GM12878 (cell line): Measurements from ENCODE around the gene CFAP45. TPM values are rescaled to one million over a fixed set of nuclear protein-coding genes. Genes with fewer than 3 reads are reported as not detected.

ENCODE experiments used
- ATAC-seq: fragments of 200-7000 bp; cut with Tn5 transposase; 3 replicates; pipeline ENCODE4 v1.9.1; 2020; ENCODE audit warnings: mild to moderate bottlenecking, moderate library complexity
- BruUV-seq: library from RNA; stranded (reverse); fragments of 400-500 nt; replicated peaks from 2 replicates; lab custom pipeline; 2021; lab: Mats Ljungman, UMichigan
- CTCF ChIA-PET: fragments of 300-600 bp; sonication (Branson Sonifier 250); formaldehyde crosslinking; extraction: SDS; loops from one replicate; lab custom pipeline; 2021; ENCODE audit warnings: inconsistent platforms; lab: Yijun Ruan, JAX
- POLR2A ChIA-PET: fragments of 350-600 bp; formaldehyde crosslinking; extraction: SDS; loops from one replicate; lab custom pipeline; 2021; ENCODE audit warnings: inconsistent platforms; lab: Charles Lee
- RAD21 ChIA-PET: fragments of 300-600 bp; sonication (Branson Sonifier 250); formaldehyde crosslinking; loops from one replicate; lab custom pipeline; 2023; ENCODE audit warnings: antibody characterized with exemption; ENCODE audit not compliant: unreplicated experiment; lab: Charles Lee
- SMC1A ChIA-PET: fragments of 300-600 bp; sonication (Branson Sonifier 250); formaldehyde crosslinking; loops from one replicate; lab custom pipeline; 2023; ENCODE audit not compliant: unreplicated experiment, uncharacterized antibody; lab: Charles Lee
- DNase-seq: peaks from one replicate; pipeline ENCODE4 v3.0.0-alpha.2; 2011; ENCODE audit warnings: low read depth, low spot score
- FAIRE-seq: peaks from 3 replicates; lab custom pipeline; 2011; peaks lifted over from hg19 to GRCh38; lab: Jason Lieb, UNC
- H2AFZ ChIP-seq: 2 replicates; pipeline ENCODE4 v1.6.0; 2011; ENCODE audit warnings: low read depth, low read length, control low read depth; ENCODE audit not compliant: control insufficient read depth
- H3K27ac ChIP-seq: 2 replicates; pipeline ENCODE4 v1.5.1; 2011; ENCODE audit warnings: control low read depth; ENCODE audit not compliant: control insufficient read depth, insufficient read depth
- H3K27me3 ChIP-seq, 2 experiments: replicated peaks in 1 of 2; 2 replicates each; pipeline versions ENCODE4 v1.6.0 to v1.6.1; 2011; ENCODE audit warnings: low read length in 1 of 2; ENCODE audit not compliant: control insufficient read depth in 2 of 2, insufficient read depth in 2 of 2
- H3K36me3 ChIP-seq, 2 experiments: 2 replicates each; pipeline ENCODE4 v1.5.1; 2011; ENCODE audit warnings: low read length in 1 of 2; ENCODE audit not compliant: control insufficient read depth in 2 of 2, insufficient read depth in 2 of 2
- H3K4me1 ChIP-seq: 2 replicates; pipeline ENCODE4 v1.6.1; 2011; ENCODE audit warnings: mild to moderate bottlenecking, low read length, moderate library complexity, mixed read lengths; ENCODE audit not compliant: control insufficient read depth, insufficient read depth
- H3K4me2 ChIP-seq: 2 replicates; pipeline ENCODE4 v1.6.0; 2011; ENCODE audit warnings: control low read depth; ENCODE audit not compliant: control insufficient read depth, insufficient read depth
- H3K4me3 ChIP-seq: fragments of 200-600 bp; sonication (generic); 2 replicates; pipeline ENCODE4 v1.5.1; 2016
- H3K79me2 ChIP-seq: 2 replicates; pipeline ENCODE4 v1.6.0; 2011; ENCODE audit warnings: low read length; ENCODE audit not compliant: control insufficient read depth, insufficient read depth
- H3K9ac ChIP-seq: 2 replicates; pipeline ENCODE4 v1.8.0; 2011; ENCODE audit warnings: low read length, control low read depth, mixed read lengths; ENCODE audit not compliant: control insufficient read depth, insufficient read depth
- H3K9me3 ChIP-seq: replicated peaks from 3 replicates; pipeline ENCODE4 v1.5.1; 2011; ENCODE audit warnings: mild to moderate bottlenecking, low read length; ENCODE audit not compliant: control insufficient read depth, insufficient read depth
- H4K20me1 ChIP-seq: 2 replicates; pipeline ENCODE4 v1.6.0; 2011; ENCODE audit not compliant: control insufficient read depth, insufficient read depth
- DPF2 ChIP-seq: fragments of 450-650 bp; IDR thresholded peaks from 2 replicates; pipeline ENCODE4 v1.6.1; 2017; ENCODE audit warnings: mild to moderate bottlenecking
- ESRRA ChIP-seq: IDR thresholded peaks from 2 replicates; pipeline ENCODE4 v1.6.1; 2012; ENCODE audit warnings: mild to moderate bottlenecking, low read length, improper control_type of control experiment
- IRF3 ChIP-seq: fragments of 450-650 bp; IDR thresholded peaks from 2 replicates; pipeline ENCODE4 v1.6.1; 2014; ENCODE audit warnings: mild to moderate bottlenecking
- IRF4 ChIP-seq: IDR thresholded peaks from 2 replicates; pipeline ENCODE4 v1.6.1; 2011; ENCODE audit warnings: low read depth, low read length
- MAX ChIP-seq: IDR thresholded peaks from 2 replicates; pipeline ENCODE4 v1.6.1; 2012; ENCODE audit warnings: low read depth, low read length, improper control_type of control experiment
- POLR2A ChIP-seq: IDR thresholded peaks from 2 replicates; pipeline ENCODE4 v1.6.1; 2011; ENCODE audit warnings: low read depth, mild to moderate bottlenecking, low read length
- RAD51 ChIP-seq: fragments of 450-650 bp; IDR thresholded peaks from 2 replicates; pipeline ENCODE4 v1.6.1; 2016; ENCODE audit warnings: moderate library complexity, mild to moderate bottlenecking, inconsistent platforms
- SMAD5 ChIP-seq: IDR thresholded peaks from 2 replicates; pipeline ENCODE4 v1.6.1; 2016; ENCODE audit warnings: antibody characterized with exemption, low read depth
- STAT1 ChIP-seq: fragments of 450-650 bp; conservative IDR thresholded peaks from 2 replicates; pipeline ENCODE4 v1.6.1; 2014; ENCODE audit warnings: antibody characterized with exemption, mild to moderate bottlenecking
- TAF1 ChIP-seq: IDR thresholded peaks from 2 replicates; pipeline ENCODE4 v1.6.1; 2011; ENCODE audit warnings: mild to moderate bottlenecking, low read depth, low read length, borderline replicate concordance
- ZNF274 ChIP-seq: IDR thresholded peaks from one replicate; pipeline ENCODE4 v1.8.0; 2011; ENCODE audit not compliant: insufficient read length, insufficient read depth
- WGBS: methylation state at CpG from one replicate; pipeline ENCODE4 v1.1.6; 2016; ENCODE audit warnings: low lambda C conversion rate; ENCODE audit not compliant: insufficient replicate concordance, insufficient coverage; ENCODE audit errors: missing lambda C conversion rate; 5-methylcytosine and 5-hydroxymethylcytosine counted together
- in situ Hi-C: fragments of 300-500 bp; cut with MboI; formaldehyde crosslinking; loops from 9 replicates; pipeline ENCODE4 v1.14.3; 2018; ENCODE audit warnings: mixed read lengths
- intact Hi-C: fragments of 100-400 bp; cut with micrococcal nuclease; formaldehyde crosslinking; loops from one replicate; pipeline ENCODE4 v1.14.2; 2022; ENCODE audit not compliant: unreplicated experiment
- polyA plus RNA-seq, 11 experiments: library from polyadenylated mRNA; depleted of rRNA in 4 of 11; unstranded in 6 of 11; stranded (reverse) in 5 of 11; fragments of >200 nt; fragmentation: Nextera tagmentation in 4 of 11; fragmentation: Illumina TruSeq in 1 of 11; extraction: Ambion mirVana in 4 of 11; extraction: Trizol in 1 of 11; gene quantifications; 1 replicate in 1 of 11; 2 replicates in 10 of 11; pipeline versions ENCODE4 v1.2.1 to v1.2.3, GENCODE V29; 2011 to 2016; ENCODE audit warnings: inconsistent platforms in 2 of 11, missing spikeins in 2 of 11, low read depth in 1 of 11
- total RNA-seq, 4 experiments: library from RNA; depleted of rRNA in 3 of 4; stranded (reverse); fragments of >200 nt in 3 of 4; fragmentation: Illumina TruSeq in 1 of 4; extraction: Trizol in 1 of 4; gene quantifications; 2 replicates each; pipeline versions ENCODE4 v1.2.1 to v1.2.3, GENCODE V29; 2013 to 2021

The CFAP45 gene
- total and polyA plus RNA-seq, 10 of the 15 experiments (the other 5 are each of a cell fraction or from before 2014, with no cell fraction given): 0.43 to 0.91 (median 0.67) TPM

- TF ChIP-seq IRF3 (no peak), RAD51 (no peak), DPF2 (no peak), TAF1 (no peak), MAX (no peak), ESRRA (no peak), ZNF274 (no peak), SMAD5 (no peak)
Measured at GRCh38 chr1:159914252-159915018, 14.5 kb upstream of the CFAP45 start (continued).

GRCh38 chr1:159913451-159914192 is 13.7 kb upstream of the CFAP45 start:
- no TSS peak for BruUV-seq
- TF ChIP-seq STAT1 (no peak), POLR2A (peak; percentile 61), IRF4 (no peak)
- H3K4me1 ChIP-seq: peaks cover 26% of the 10 kb centered on the region
- no peak overlapping the region for H3K4me2 ChIP-seq
- no peak overlapping the region for H2AFZ ChIP-seq
- peaks cover 0 to 10% of the 10 kb centered on the region in 2 experiments; a peak in 3 of 4 replicates for H3K36me3 ChIP-seq
- WGBS: 53% methylated on average over 5 of the region's 5 CpGs
- H3K4me3 ChIP-seq: no peak overlapping the region
- CTCF ChIA-PET: interaction anchor here (0.7 to 1.4 kb wide), 2 partner anchors 21 to 24 kb away, joined by 3 to 4 read pairs; no protein-coding TSS in a partner anchor
- RAD21 ChIA-PET: interaction anchor here (1.0 kb wide), 1 partner anchor 20 kb away, joined by 3 read pairs; no protein-coding TSS in a partner anchor
- DNase-seq: no peak
- H4K20me1 ChIP-seq: no peaks in the 10 kb centered on the region
- no peaks in the 10 kb centered on the region for H3K27me3 ChIP-seq
- in situ Hi-C loops: no loop called here
- POLR2A ChIA-PET: no interaction called here
- intact Hi-C loops: no loop called here
- SMC1A ChIA-PET: interaction anchor here (1.0 to 1.1 kb wide), 2 partner anchors 9 to 12 kb away, joined by 3 read pairs; no protein-coding TSS in a partner anchor
- no peak overlapping the region for H3K9ac ChIP-seq
- no peak for FAIRE-seq
- ATAC-seq: no peak
- no peak overlapping the region for H3K27ac ChIP-seq
- H3K9me3 ChIP-seq: no peaks in the 10 kb centered on the region
- no peaks in the 10 kb centered on the region; the same call in 1 of the 2 replicates for H3K79me2 ChIP-seq
